SH-SY5Y (cell line): ENCODE data around the gene PHETA2.

Experiments
- GATA2 ChIP-seq: IDR thresholded peaks from 2 replicates; pipeline ENCODE4 v1.6.1; 2011; ENCODE audit warnings: mild to moderate bottlenecking, low read depth, low read length
- GATA3 ChIP-seq: IDR thresholded peaks from 2 replicates; pipeline ENCODE4 v1.6.1; 2011; ENCODE audit warnings: low read depth, mild to moderate bottlenecking, low read length, moderate library complexity

DNA sequence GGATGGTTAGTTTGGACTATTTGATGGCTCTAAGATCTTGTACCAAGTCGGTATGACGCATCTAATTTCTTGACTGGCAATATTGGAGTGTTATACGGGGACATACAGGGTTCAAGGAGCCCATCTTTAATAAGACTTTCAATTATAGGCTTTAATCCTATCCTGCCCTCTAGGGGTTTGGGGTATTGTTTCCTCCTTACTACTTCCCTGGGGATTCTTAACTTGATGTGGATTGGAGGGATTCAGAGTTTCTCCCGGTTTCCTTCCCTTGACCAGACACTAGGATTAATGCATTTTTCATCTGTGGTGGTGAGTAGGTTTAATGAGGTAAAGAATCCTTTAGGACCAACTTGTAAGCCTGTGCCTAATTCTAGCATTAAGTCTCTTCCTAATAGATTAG lies 37.8 kb downstream of the PHETA2 start:
- TF ChIP-seq GATA2: no peak
- no peak for TF ChIP-seq GATA3
